ENCODE measurements around the gene OR6B3. TPM values are rescaled to one million over a fixed set of nuclear protein-coding genes. Genes with fewer than 3 reads are reported as not detected.

Gene OR6B3
- not detected in 2 replicates for total RNA-seq

GRCh38 chr2:240053173-240054155, at the start of gene OR6B3:
Gene OR6B3, minus strand, starts transcription at chr2:240053521.

GRCh38 chr2:240030379-240031094, 22.8 kb downstream of the OR6B3 start, which contains the start of gene OR6B2:
Gene OR6B2, minus strand, starts transcription at chr2:240030429. Its CDS starts 0 bp downstream, at chr2:240030429.

Other genes with a start within 250 kb of the OR6B3 start
- gene NDUFA10, start 28.2 kb downstream of the OR6B3 start, total RNA-seq, result 141 and 164 TPM in 2 replicates
- not detected in 2 replicates for gene OR6B2, start 23.1 kb downstream of the OR6B3 start, total RNA-seq
- gene COPS9, start 82.8 kb upstream of the OR6B3 start, total RNA-seq, result 256 and 263 TPM in 2 replicates
- gene OTOS, start 87.1 kb upstream of the OR6B3 start, total RNA-seq, result not detected in 2 replicates